SU-DHL-6 (cell line): ENCODE data around the gene RTL9.
"Not testable (repeated sequence)": the region's sequence is repeated elsewhere in the genome, so short reads cannot be mapped to it uniquely, and the experiment has no call there.

Source experiments
- H2AFZ ChIP-seq: fragments of 200-600 bp; sonication (generic); 2 replicates; pipeline ENCODE4 v1.6.1; 2014; ENCODE audit warnings: low read depth, mild to moderate bottlenecking, moderate library complexity, mixed read lengths, antibody characterized with exemption, low read length; ENCODE audit not compliant: severe bottlenecking
- H3F3A ChIP-seq: fragments of 200-600 bp; shearing (Covaris generic); 2 replicates; pipeline ENCODE4 v1.6.0; 2016; ENCODE audit warnings: antibody characterized with exemption, mild to moderate bottlenecking; ENCODE audit not compliant: insufficient read depth
- H3K27ac ChIP-seq: fragments of 200-600 bp; sonication (generic); 2 replicates; pipeline ENCODE4 v1.5.1; 2016; ENCODE audit warnings: low read depth, mild to moderate bottlenecking, low read length, moderate library complexity, mixed read lengths
- H3K27me3 ChIP-seq: fragments of 200-600 bp; sonication (generic), shearing (Covaris generic); 2 replicates; pipeline ENCODE4 v1.6.0; 2014; ENCODE audit warnings: mild to moderate bottlenecking, low read length
- H3K36me3 ChIP-seq: fragments of 200-600 bp; sonication (generic); 2 replicates; pipeline ENCODE4 v1.6.1; 2014; ENCODE audit warnings: mild to moderate bottlenecking, low read length, mixed read lengths
- H3K4me2 ChIP-seq: fragments of 300-600, 200-600 bp; shearing (Covaris generic), sonication (generic); 2 replicates; pipeline ENCODE4 v1.6.0; 2014; ENCODE audit warnings: low read length, low read depth, mild to moderate bottlenecking; ENCODE audit not compliant: poor library complexity, severe bottlenecking
- H3K4me3 ChIP-seq: fragments of 200-600 bp; sonication (generic); 2 replicates; pipeline ENCODE4 v1.5.1; 2014; ENCODE audit warnings: antibody characterized with exemption, low read length, mild to moderate bottlenecking, mixed read lengths; ENCODE audit not compliant: insufficient read depth, poor library complexity, severe bottlenecking
- H3K79me2 ChIP-seq: fragments of 200-600 bp; sonication (generic); 2 replicates; pipeline ENCODE4 v1.6.1; 2014; ENCODE audit warnings: mild to moderate bottlenecking, low read length, moderate library complexity; ENCODE audit not compliant: insufficient read depth
- H3K9ac ChIP-seq: fragments of 200-600 bp; sonication (generic); 2 replicates; pipeline ENCODE4 v1.7.0; 2014; ENCODE audit warnings: mild to moderate bottlenecking, low read length
- H3K9me2 ChIP-seq: fragments of 200-600 bp; sonication (generic); replicated peaks from 2 replicates; pipeline ENCODE4 v1.6.1; 2014; ENCODE audit warnings: low read length; ENCODE audit not compliant: insufficient read depth
- H3K9me3 ChIP-seq: fragments of 200-600 bp; sonication (generic); 2 replicates; pipeline ENCODE4 v1.6.1; 2014; ENCODE audit warnings: low read length, mixed read lengths; ENCODE audit not compliant: insufficient read depth
- H4K20me1 ChIP-seq: fragments of 200-600 bp; sonication (generic); 2 replicates; pipeline ENCODE4 v1.6.1; 2014; ENCODE audit warnings: low read depth, mild to moderate bottlenecking, antibody characterized with exemption, low read length, moderate library complexity, mixed read lengths
- CTCF ChIP-seq: fragments of 200-600 bp; sonication (generic); IDR thresholded peaks from one replicate; pipeline ENCODE4 v1.5.1; 2017; ENCODE audit warnings: antibody characterized with exemption, mild to moderate bottlenecking, low read length, moderate library complexity; ENCODE audit not compliant: insufficient read depth, poor library complexity, severe bottlenecking
- EZH2phosphoT487 ChIP-seq: fragments of 200-600 bp; sonication (generic), shearing (Covaris generic); conservative IDR thresholded peaks from 2 replicates; pipeline ENCODE4 v1.6.1; 2018; ENCODE audit warnings: mild to moderate bottlenecking, antibody characterized with exemption, low read length, moderate library complexity, mixed read lengths

The RTL9 gene

DNA sequence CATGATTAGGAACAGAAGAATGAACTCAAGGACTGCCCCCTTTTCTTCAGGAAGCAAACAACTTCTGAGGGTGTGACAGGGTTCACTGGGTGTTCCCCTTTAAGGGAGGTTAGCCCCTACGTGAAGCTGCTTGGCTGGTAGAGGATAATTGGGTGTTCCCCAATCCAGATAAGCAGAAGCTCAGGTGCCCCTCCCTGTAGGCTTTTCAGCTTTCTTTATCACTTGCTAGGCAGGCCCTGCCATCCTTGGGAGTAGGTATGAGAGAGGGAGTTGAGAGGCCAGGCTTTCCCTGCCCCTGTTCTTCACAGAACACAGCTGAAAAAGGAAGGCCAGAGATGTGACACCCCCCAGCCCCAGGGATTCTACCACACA is 44.2 kb downstream of the RTL9 start:
- Histone ChIP-seq H3K79me2 (no peaks in the 10 kb centered on the region), H2AFZ (no peak overlapping the region), H3K27me3 (no peaks in the 10 kb centered on the region), H3F3A (no peaks in the 10 kb centered on the region), H3K9me3 (no peaks in the 10 kb centered on the region), H3K4me3 (no peak overlapping the region), H3K27ac (no peak overlapping the region), H3K9ac (no peak overlapping the region), H3K36me3 (no peaks in the 10 kb centered on the region), H3K9me2 (no peaks in the 10 kb centered on the region), H4K20me1 (no peaks in the 10 kb centered on the region), H3K4me2 (no peak overlapping the region)
- TF ChIP-seq EZH2phosphoT487 (no peak), CTCF (no peak)

GRCh38 chrX:110403441-110404238 is 45.0 kb downstream of the RTL9 start:
- Histone ChIP-seq H3K4me3 (no peak overlapping the region), H3K36me3 (no peaks in the 10 kb centered on the region), H3K9me2 (no peaks in the 10 kb centered on the region), H4K20me1 (no peaks in the 10 kb centered on the region), H3F3A (no peaks in the 10 kb centered on the region), H3K79me2 (no peaks in the 10 kb centered on the region), H3K27me3 (no peaks in the 10 kb centered on the region), H2AFZ (no peak overlapping the region), H3K27ac (no peak overlapping the region), H3K9ac (no peak overlapping the region), H3K9me3 (no peaks in the 10 kb centered on the region), H3K4me2 (no peak overlapping the region)
- no peak for TF ChIP-seq EZH2phosphoT487
- TF ChIP-seq CTCF, result no peak

- no peak overlapping the region for H3K4me2 ChIP-seq
- no peaks in the 10 kb centered on the region for H3K9me3 ChIP-seq
- no peaks in the 10 kb centered on the region for H4K20me1 ChIP-seq
- no peaks in the 10 kb centered on the region for H3K79me2 ChIP-seq
- TF ChIP-seq CTCF (no peak), EZH2phosphoT487 (no peak)
- H3K4me3 ChIP-seq, result no peak overlapping the region
- no peaks in the 10 kb centered on the region for H3K27me3 ChIP-seq
- H3K36me3 ChIP-seq, result no peaks in the 10 kb centered on the region
- no peaks in the 10 kb centered on the region for H3F3A ChIP-seq
- no peaks in the 10 kb centered on the region for H3K9me2 ChIP-seq
- H2AFZ ChIP-seq, result no peak overlapping the region
- no peak overlapping the region for H3K9ac ChIP-seq
- no peak overlapping the region for H3K27ac ChIP-seq
Measured at GRCh38 chrX:110404376-110404775, 45.7 kb downstream of the RTL9 start.

- not testable (repeated sequence) for H3K27ac ChIP-seq, H3K4me2 ChIP-seq, H3K79me2 ChIP-seq, H3K36me3 ChIP-seq, H4K20me1 ChIP-seq, H3K9ac ChIP-seq, H2AFZ ChIP-seq, H3F3A ChIP-seq, H3K9me2 ChIP-seq, H3K27me3 ChIP-seq, H3K4me3 ChIP-seq, H3K9me3 ChIP-seq
Measured at GRCh38 chrX:110406250-110406649, 47.6 kb downstream of the RTL9 start.
